CD4-positive, alpha-beta T cell treated with Interleukin-21 for 1 hour (primary cell): ENCODE data around the gene ECEL1.
"Not testable (repeated sequence)": the region's sequence is repeated elsewhere in the genome, so short reads cannot be mapped to it uniquely, and the experiment has no call there.

Experiments used
- DNase-seq: peaks from one replicate; pipeline ENCODE4 v3.0.0-alpha.2; 2020

The ECEL1 gene

DNA sequence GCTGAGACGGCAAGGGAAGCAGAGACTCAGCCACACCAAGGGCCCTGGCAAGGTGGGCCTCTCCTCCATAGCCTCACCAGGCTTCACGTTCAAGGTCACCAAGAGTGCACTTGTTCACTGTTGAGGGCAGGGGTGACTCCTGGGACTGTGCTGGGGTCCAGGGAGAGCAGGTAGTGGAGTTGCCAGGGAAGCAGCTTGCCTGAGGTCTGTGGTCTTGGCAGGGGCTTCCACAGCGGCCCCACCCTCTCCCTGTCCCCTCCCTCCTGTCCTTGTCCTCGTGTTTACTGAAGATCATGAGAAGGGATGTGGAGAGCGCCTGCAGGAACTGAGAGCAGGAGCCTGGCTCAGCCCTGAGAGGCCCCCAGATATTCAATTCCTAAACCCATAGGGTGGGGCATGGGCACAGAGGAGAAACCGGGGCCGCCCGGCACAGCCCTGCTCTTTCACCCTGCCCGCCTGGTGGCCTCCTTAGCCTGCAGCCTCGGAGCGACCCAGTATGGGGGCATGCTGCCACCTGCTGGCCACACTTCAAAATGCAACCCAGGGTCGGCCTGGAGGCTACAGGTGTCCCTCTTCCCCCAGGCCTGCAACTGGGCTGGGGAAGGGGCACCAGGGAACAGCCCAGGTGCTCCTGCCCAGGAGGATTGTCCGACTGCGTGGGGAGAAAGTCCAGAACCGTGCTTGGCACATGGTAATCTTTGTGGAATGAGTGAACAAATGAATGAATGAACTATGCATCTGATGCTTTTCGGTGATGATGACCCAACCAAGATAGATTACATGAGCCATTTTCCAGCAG is 47.2 kb downstream of the ECEL1 start:
- peak; percentile 83 for DNase-seq

GRCh38 chr2:232439758-232440135 is 47.9 kb downstream of the ECEL1 start:
- DNase-seq: no peak

DNA sequence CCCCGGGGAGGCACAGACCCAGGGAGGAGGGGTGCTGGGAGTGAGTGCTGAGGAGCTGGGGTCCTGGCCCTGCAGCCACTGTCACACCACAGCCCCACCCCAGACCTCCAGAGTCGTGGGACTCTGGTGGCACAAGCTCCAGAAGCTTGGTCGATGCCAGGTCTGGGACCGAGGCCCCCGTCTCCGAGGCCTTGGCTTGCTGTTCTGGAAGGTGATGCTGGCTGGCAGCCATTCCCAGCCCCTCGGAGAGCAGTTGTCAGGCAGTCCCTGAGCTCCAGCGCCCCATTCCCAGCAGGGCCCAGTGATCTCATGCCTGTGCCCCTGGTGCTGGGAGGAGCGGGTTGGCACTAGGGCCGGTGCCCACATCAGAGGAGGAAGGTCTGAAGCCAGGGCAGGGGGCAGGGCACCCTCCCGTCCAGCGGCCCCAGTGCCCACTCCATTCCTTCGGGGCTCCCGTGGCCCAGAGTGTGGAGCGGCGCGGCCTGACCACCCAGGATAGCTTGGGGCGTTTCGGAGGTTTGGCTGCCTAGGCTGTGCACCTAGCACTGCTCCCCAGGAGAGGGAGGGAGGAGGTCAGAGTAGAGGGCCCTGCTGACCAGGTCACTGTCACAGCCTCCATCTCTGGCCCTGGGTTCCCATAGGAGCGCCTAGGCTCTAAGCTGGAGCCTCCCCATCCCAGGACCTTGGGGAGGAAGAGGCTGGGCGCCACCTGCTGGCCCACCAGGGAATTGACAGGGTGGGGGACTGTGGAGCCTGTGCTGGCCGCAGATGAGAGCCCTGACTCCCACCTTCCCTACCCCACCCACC is 48.5 kb downstream of the ECEL1 start:
- DNase-seq: peak; percentile 39

DNA sequence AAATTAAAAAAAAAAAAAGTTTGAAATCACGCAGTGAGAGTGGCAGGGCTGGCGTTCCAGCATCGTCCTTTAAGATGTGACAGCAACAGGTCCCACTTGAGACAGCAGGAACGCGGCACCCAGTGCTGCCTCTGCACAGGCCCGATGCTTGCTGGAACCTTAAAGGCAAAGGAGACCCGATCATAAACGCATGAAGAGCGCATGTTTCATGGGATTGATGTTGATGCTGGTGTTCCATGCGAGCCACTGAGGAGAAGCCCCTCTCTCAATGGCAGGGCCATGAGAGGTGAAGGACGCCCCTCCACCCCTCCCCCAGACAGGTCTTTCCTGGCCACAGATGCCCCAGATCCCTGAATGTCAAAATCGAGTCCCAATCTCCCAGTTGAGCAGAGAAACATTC is 49.5 kb downstream of the ECEL1 start:
- DNase-seq: no peak

DNA sequence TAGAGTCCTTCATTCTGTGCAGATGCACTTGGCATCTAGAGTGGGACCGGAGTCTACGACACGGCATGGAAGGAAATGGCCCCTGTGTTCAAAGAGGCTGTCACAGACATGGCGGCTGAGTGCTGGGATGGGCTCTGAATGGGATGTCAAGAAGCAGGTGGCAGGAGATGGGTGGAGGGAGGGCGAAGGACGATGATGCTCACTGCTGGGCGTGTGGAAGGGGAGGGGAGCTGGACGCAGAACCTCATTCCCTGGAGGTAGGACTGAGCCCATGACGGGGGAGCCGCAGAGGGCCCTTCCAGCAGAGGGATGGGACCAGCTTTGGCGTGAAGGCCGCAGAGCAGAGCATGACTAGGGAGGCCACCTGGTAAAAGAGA is 50.5 kb downstream of the ECEL1 start:
- no peak for DNase-seq

- no peak for DNase-seq
These were observed 51.0 kb downstream of the ECEL1 start for GRCh38 chr2:232436381-232437194.

DNA sequence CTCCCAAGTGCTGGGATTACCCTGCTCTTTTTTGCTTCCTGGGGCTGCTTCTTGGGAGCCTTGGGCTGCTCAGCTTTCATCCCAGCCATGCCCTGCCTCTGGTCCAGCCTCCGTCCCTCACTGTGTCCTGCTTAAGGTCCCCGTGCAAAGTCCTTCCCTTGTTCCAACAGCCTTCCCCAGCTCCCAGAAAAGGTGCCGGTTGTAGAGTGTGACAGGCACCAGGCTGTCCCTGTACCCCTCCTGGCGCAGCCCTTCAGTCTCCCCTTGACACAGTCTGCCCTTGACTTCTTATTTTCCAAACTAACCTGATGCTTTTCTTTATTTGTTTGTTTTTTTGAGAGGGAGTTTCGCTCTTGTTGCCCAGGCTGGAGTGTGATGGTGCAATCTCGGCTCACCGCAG is 51.8 kb downstream of the ECEL1 start:
- DNase-seq: no peak

DNA sequence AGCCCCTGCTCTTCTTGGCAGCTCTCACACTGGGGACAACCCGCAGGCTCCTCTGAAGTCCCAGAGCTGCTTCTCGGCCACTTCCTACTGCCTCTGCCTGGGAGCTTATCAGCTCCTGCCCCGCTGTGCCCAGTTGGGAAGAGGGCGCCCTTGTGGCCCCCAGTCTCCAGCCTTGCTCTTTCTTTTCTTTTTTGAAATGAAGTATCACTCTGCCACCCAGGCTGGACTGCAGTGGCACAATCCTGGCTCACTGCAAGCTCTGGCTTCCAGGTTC is 52.3 kb downstream of the ECEL1 start:
- no peak for DNase-seq

- no peak for DNase-seq
These were observed 52.9 kb downstream of the ECEL1 start for GRCh38 chr2:232434563-232435374.

- DNase-seq: no peak
These were observed 53.5 kb downstream of the ECEL1 start for GRCh38 chr2:232434091-232434490.

- DNase-seq: not testable (repeated sequence)
These were observed 54.0 kb downstream of the ECEL1 start for GRCh38 chr2:232433622-232434021.

DNA sequence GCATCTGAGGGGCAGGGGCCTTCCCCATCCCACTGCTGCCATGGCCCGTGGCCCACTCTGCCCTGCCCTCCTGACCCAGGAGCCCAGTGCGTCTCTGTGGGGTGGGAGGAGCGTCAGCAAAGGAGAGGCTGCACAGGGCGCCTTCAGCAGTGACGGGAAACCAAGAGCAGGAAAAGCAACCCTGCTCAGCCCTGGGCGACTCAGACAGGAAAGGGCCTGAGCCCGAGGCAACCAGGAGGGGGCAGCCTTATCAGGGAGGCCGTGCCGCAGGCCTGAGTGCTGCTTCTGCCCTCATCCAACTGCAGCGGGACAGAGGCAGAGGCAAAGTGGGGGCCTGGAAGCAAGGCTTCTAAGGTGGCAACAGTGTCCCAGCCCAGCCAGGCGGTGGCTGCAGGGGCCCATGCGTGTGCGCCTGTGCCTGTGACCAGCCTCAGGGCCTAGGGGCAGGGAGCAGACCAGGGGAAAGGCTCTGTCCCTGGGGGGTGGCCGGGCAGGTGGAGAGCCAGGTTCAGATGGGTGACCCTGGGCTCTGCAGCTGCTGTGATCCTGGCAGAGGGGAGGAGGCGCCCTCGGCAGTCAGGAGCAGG is 54.9 kb downstream of the ECEL1 start:
- no peak for DNase-seq

DNA sequence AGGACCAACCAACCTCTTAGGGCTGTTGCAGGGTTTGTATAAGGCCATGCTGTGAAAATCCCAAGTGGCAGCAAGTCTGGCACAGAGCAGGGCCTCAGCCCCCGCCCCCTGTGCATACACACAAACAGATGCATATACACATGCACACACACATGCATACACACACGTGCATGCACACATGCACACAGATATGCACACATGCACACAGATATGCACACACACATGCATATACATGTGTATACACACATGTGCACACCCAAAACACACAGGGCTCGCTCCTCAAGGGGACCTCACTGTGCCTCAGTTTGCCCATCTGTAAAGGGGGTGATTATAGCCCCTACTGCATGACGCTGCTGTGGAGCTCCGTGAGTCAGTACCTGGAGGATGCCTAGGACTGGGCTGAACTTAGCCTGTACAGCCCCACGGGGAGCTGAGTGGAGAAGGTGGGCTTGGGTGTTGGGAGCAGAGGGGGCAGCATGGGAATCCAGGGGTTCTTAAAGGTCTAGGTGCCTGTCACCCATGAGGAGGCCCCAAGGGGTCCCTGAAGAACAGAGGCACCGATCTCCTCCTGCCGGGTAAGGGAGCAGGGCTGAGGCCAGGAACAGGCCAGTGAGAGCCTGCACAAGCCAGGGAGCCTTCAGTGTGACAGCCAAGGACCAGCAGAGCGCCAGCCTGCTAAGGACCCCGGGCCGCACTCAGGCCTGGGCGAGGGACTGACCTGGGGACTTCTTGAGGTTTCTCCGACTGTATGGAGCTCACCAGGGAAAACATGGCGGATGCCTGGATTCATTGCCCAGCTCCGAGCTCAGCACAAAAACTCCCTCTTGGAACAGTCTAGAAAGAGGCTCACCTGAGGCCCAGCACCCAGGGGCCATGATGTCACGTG is 55.7 kb downstream of the ECEL1 start:
- DNase-seq: no peak
